GM12878 (cell line): ENCODE results near the gene MBOAT2. TPM values are rescaled to one million over a fixed set of nuclear protein-coding genes. Genes with fewer than 3 reads are reported as not detected.

Source experiments
- ATAC-seq: fragments of 200-7000 bp; cut with Tn5 transposase; 3 replicates; pipeline ENCODE4 v1.9.1; 2020; ENCODE audit warnings: mild to moderate bottlenecking, moderate library complexity
- BruUV-seq: library from RNA; stranded (reverse); fragments of 400-500 nt; replicated peaks from 2 replicates; lab custom pipeline; 2021; lab: Mats Ljungman, UMichigan
- CTCF ChIA-PET: fragments of 300-600 bp; sonication (Branson Sonifier 250); formaldehyde crosslinking; extraction: SDS; loops from one replicate; lab custom pipeline; 2021; ENCODE audit warnings: inconsistent platforms; lab: Yijun Ruan, JAX
- POLR2A ChIA-PET: fragments of 350-600 bp; formaldehyde crosslinking; extraction: SDS; loops from one replicate; lab custom pipeline; 2021; ENCODE audit warnings: inconsistent platforms; lab: Charles Lee
- RAD21 ChIA-PET: fragments of 300-600 bp; sonication (Branson Sonifier 250); formaldehyde crosslinking; loops from one replicate; lab custom pipeline; 2023; ENCODE audit warnings: antibody characterized with exemption; ENCODE audit not compliant: unreplicated experiment; lab: Charles Lee
- SMC1A ChIA-PET: fragments of 300-600 bp; sonication (Branson Sonifier 250); formaldehyde crosslinking; loops from one replicate; lab custom pipeline; 2023; ENCODE audit not compliant: unreplicated experiment, uncharacterized antibody; lab: Charles Lee
- DNase-seq: peaks from one replicate; pipeline ENCODE4 v3.0.0-alpha.2; 2011; ENCODE audit warnings: low read depth, low spot score
- FAIRE-seq: peaks from 3 replicates; lab custom pipeline; 2011; peaks lifted over from hg19 to GRCh38; lab: Jason Lieb, UNC
- H2AFZ ChIP-seq: 2 replicates; pipeline ENCODE4 v1.6.0; 2011; ENCODE audit warnings: low read depth, low read length, control low read depth; ENCODE audit not compliant: control insufficient read depth
- H3K27ac ChIP-seq: 2 replicates; pipeline ENCODE4 v1.5.1; 2011; ENCODE audit warnings: control low read depth; ENCODE audit not compliant: control insufficient read depth, insufficient read depth
- H3K27me3 ChIP-seq, 2 experiments: replicated peaks in 1 of 2; 2 replicates each; pipeline versions ENCODE4 v1.6.0 to v1.6.1; 2011; ENCODE audit warnings: low read length in 1 of 2; ENCODE audit not compliant: control insufficient read depth in 2 of 2, insufficient read depth in 2 of 2
- H3K36me3 ChIP-seq, 2 experiments: 2 replicates each; pipeline ENCODE4 v1.5.1; 2011; ENCODE audit warnings: low read length in 1 of 2; ENCODE audit not compliant: control insufficient read depth in 2 of 2, insufficient read depth in 2 of 2
- H3K4me1 ChIP-seq: 2 replicates; pipeline ENCODE4 v1.6.1; 2011; ENCODE audit warnings: mild to moderate bottlenecking, low read length, moderate library complexity, mixed read lengths; ENCODE audit not compliant: control insufficient read depth, insufficient read depth
- H3K4me2 ChIP-seq: 2 replicates; pipeline ENCODE4 v1.6.0; 2011; ENCODE audit warnings: control low read depth; ENCODE audit not compliant: control insufficient read depth, insufficient read depth
- H3K4me3 ChIP-seq: fragments of 200-600 bp; sonication (generic); 2 replicates; pipeline ENCODE4 v1.5.1; 2016
- H3K79me2 ChIP-seq: 2 replicates; pipeline ENCODE4 v1.6.0; 2011; ENCODE audit warnings: low read length; ENCODE audit not compliant: control insufficient read depth, insufficient read depth
- H3K9ac ChIP-seq: 2 replicates; pipeline ENCODE4 v1.8.0; 2011; ENCODE audit warnings: low read length, control low read depth, mixed read lengths; ENCODE audit not compliant: control insufficient read depth, insufficient read depth
- H3K9me3 ChIP-seq: replicated peaks from 3 replicates; pipeline ENCODE4 v1.5.1; 2011; ENCODE audit warnings: mild to moderate bottlenecking, low read length; ENCODE audit not compliant: control insufficient read depth, insufficient read depth
- H4K20me1 ChIP-seq: 2 replicates; pipeline ENCODE4 v1.6.0; 2011; ENCODE audit not compliant: control insufficient read depth, insufficient read depth
- BACH1 ChIP-seq: fragments of 450-650 bp; IDR thresholded peaks from 2 replicates; pipeline ENCODE4 v1.6.1; 2017; ENCODE audit warnings: mild to moderate bottlenecking, borderline replicate concordance
- CBX3 ChIP-seq: fragments of 200-600 bp; sonication (generic); IDR thresholded peaks from 2 replicates; pipeline ENCODE4 v1.6.1; 2016; ENCODE audit warnings: low read depth, borderline replicate concordance
- CEBPZ ChIP-seq: fragments of 150-350 bp; IDR thresholded peaks from 2 replicates; pipeline ENCODE4 v1.6.1; 2016; ENCODE audit warnings: low read depth, low read length
- CHD4 ChIP-seq: fragments of 200-600 bp; sonication (generic); IDR thresholded peaks from 2 replicates; pipeline ENCODE4 v1.6.1; 2016; ENCODE audit warnings: mild to moderate bottlenecking
- EED ChIP-seq: sonication (generic); IDR thresholded peaks from 2 replicates; pipeline ENCODE4 v1.6.1; 2016; ENCODE audit warnings: antibody characterized with exemption, low read depth
- KDM1A ChIP-seq: fragments of 200-600 bp; sonication (generic); IDR thresholded peaks from 2 replicates; pipeline ENCODE4 v1.6.1; 2016; ENCODE audit warnings: borderline replicate concordance
- MEF2A ChIP-seq: IDR thresholded peaks from 2 replicates; pipeline ENCODE4 v1.6.1; 2011; ENCODE audit warnings: low read depth, mild to moderate bottlenecking, low read length, moderate library complexity; ENCODE audit not compliant: insufficient read depth
- SIN3A ChIP-seq: IDR thresholded peaks from 2 replicates; pipeline ENCODE4 v1.6.1; 2012; ENCODE audit warnings: low read depth, low read length, improper control_type of control experiment
- ZSCAN29 ChIP-seq: fragments of 450-650 bp; IDR thresholded peaks from 2 replicates; pipeline ENCODE4 v1.6.1; 2017; ENCODE audit warnings: mild to moderate bottlenecking, moderate library complexity
- WGBS: methylation state at CpG from one replicate; pipeline ENCODE4 v1.1.6; 2016; ENCODE audit warnings: low lambda C conversion rate; ENCODE audit not compliant: insufficient replicate concordance, insufficient coverage; ENCODE audit errors: missing lambda C conversion rate; 5-methylcytosine and 5-hydroxymethylcytosine counted together
- in situ Hi-C: fragments of 300-500 bp; cut with MboI; formaldehyde crosslinking; loops from 9 replicates; pipeline ENCODE4 v1.14.3; 2018; ENCODE audit warnings: mixed read lengths
- intact Hi-C: fragments of 100-400 bp; cut with micrococcal nuclease; formaldehyde crosslinking; loops from one replicate; pipeline ENCODE4 v1.14.2; 2022; ENCODE audit not compliant: unreplicated experiment
- polyA plus RNA-seq, 11 experiments: library from polyadenylated mRNA; depleted of rRNA in 4 of 11; unstranded in 6 of 11; stranded (reverse) in 5 of 11; fragments of >200 nt; fragmentation: Nextera tagmentation in 4 of 11; fragmentation: Illumina TruSeq in 1 of 11; extraction: Ambion mirVana in 4 of 11; extraction: Trizol in 1 of 11; gene quantifications; 1 replicate in 1 of 11; 2 replicates in 10 of 11; pipeline versions ENCODE4 v1.2.1 to v1.2.3, GENCODE V29; 2011 to 2016; ENCODE audit warnings: inconsistent platforms in 2 of 11, missing spikeins in 2 of 11, low read depth in 1 of 11
- total RNA-seq, 4 experiments: library from RNA; depleted of rRNA in 3 of 4; stranded (reverse); fragments of >200 nt in 3 of 4; fragmentation: Illumina TruSeq in 1 of 4; extraction: Trizol in 1 of 4; gene quantifications; 2 replicates each; pipeline versions ENCODE4 v1.2.1 to v1.2.3, GENCODE V29; 2013 to 2021
- TF ChIP-seq, protein P1 (sequence below): fragments of 450-650 bp; formaldehyde crosslinking; IDR thresholded peaks from 2 replicates; pipeline ENCODE4 v1.5.0; 2022; ENCODE audit warnings: mild to moderate bottlenecking, missing genetic modification characterization

The MBOAT2 gene
- total and polyA plus RNA-seq, 10 of the 15 experiments (the other 5 are each of a cell fraction or from before 2014, with no cell fraction given): 0.08 to 40.6 (median 1.8) TPM

DNA sequence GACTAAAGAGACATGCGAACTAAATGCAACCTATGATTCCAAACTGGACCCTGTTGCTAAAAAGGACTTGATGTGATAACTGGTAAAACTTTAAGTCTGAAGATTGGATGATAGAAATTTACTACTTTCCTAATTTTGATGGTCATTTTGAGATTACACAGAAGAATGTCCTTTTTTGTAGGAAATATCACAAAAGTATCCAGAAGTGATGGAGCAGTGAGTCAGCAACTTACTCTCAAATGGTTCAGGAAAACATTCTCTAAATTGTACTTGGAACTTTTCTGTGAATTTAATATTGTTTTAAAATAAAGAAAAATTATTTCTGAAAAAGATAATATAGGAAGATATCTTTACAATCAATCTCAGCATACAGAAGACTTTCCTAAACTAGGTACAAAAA lies 19.9 kb downstream of the MBOAT2 start:
- 86% methylated on average over 1 of the region's 1 CpG for WGBS
- DNase-seq (no peak), FAIRE-seq (no peak), ATAC-seq (no peak)
- H3K79me2 ChIP-seq: peaks cover 3% of the 10 kb centered on the region
- no peaks in the 10 kb centered on the region for H3K36me3 ChIP-seq
- peak overlapping the region; percentile 42; the same call in 1 of the 2 replicates for H3K4me2 ChIP-seq
- H4K20me1 ChIP-seq: no peaks in the 10 kb centered on the region
- ChIA-PET SMC1A (interaction anchor here (0.6 to 13.0 kb wide), 12 partner anchors 14 to 229 kb away, joined by 3 to 101 read pairs (median 4); partner anchors contain the start of gene MBOAT2), RAD21 (interaction anchor here (1.0 to 4.3 kb wide), 5 partner anchors 14 to 111 kb away, joined by 4 to 52 read pairs (median 19); partner anchors contain the start of gene MBOAT2), CTCF (interaction anchor here (0.7 to 4.9 kb wide), 5 partner anchors 109 to 156 kb away, joined by 3 to 28 read pairs (median 9); no protein-coding TSS in a partner anchor), POLR2A (interaction anchor here (1.4 to 2.7 kb wide), 2 partner anchors 20 to 110 kb away, joined by 6 to 18 read pairs; partner anchors contain the start of gene MBOAT2)
- peak overlapping the region; percentile 61 for H3K27ac ChIP-seq
- H2AFZ ChIP-seq: no peak overlapping the region
- TF ChIP-seq MEF2A (no peak), CBX3 (no peak), BACH1 (no peak), CEBPZ (no peak), CHD4 (no peak), SIN3A (no peak), KDM1A (no peak), EED (no peak), ZSCAN29 (no peak)
- TF ChIP-seq, protein P1, sequence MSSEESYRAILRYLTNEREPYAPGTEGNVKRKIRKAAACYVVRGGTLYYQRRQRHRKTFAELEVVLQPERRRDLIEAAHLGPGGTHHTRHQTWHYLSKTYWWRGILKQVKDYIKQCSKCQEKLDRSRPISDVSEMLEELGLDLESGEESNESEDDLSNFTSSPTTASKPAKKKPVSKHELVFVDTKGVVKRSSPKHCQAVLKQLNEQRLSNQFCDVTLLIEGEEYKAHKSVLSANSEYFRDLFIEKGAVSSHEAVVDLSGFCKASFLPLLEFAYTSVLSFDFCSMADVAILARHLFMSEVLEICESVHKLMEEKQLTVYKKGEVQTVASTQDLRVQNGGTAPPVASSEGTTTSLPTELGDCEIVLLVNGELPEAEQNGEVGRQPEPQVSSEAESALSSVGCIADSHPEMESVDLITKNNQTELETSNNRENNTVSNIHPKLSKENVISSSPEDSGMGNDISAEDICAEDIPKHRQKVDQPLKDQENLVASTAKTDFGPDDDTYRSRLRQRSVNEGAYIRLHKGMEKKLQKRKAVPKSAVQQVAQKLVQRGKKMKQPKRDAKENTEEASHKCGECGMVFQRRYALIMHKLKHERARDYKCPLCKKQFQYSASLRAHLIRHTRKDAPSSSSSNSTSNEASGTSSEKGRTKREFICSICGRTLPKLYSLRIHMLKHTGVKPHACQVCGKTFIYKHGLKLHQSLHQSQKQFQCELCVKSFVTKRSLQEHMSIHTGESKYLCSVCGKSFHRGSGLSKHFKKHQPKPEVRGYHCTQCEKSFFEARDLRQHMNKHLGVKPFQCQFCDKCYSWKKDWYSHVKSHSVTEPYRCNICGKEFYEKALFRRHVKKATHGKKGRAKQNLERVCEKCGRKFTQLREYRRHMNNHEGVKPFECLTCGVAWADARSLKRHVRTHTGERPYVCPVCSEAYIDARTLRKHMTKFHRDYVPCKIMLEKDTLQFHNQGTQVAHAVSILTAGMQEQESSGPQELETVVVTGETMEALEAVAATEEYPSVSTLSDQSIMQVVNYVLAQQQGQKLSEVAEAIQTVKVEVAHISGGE (CRISPR knock-in tag): no peak
- in situ Hi-C loops: no loop called here
- H3K9ac ChIP-seq: no peak overlapping the region
- no peaks in the 10 kb centered on the region for H3K27me3 ChIP-seq
- BruUV-seq: no TSS peak
- H3K9me3 ChIP-seq: no peaks in the 10 kb centered on the region; the same call in 2 of the 3 replicates
- peaks cover 20% of the 10 kb centered on the region for H3K4me1 ChIP-seq
- H3K4me3 ChIP-seq: no peak overlapping the region
- intact Hi-C loops: no loop called here
